ENCODE results near the gene TMEM242. TPM values are rescaled to one million over a fixed set of nuclear protein-coding genes. Genes with fewer than 3 reads are reported as not detected.

Gene TMEM242
- total and polyA plus RNA-seq, 2 donors (not counting 1 experiment from before 2014, with no cell fraction given), result 6.3 to 24.1 TPM

DNA sequence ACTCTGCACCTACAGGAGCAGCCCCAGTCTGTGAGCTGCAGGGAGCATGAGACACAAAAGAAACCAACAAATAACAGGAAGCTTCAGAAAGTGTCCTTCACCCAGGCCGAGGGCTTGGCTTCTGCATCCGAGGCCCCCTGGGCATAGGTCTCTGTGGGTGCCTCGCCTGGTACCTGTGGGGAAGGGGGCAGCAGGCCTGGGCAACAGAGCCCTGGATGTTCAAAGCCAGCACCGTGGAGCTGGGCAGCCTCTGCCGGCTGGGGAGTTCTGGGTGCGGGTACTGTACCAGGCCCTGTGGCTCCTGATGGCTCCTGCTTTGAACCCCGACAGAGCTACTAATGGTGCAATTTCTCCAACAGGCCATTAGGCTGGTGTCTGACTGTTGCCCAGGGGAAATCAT lies 55.7 kb downstream of the TMEM242 start:
- no peak overlapping the region for H3K4me2 ChIP-seq (replicated peaks; ENCODE audit: low read depth, low read length, poor library complexity, severe bottlenecking)
- no peak overlapping the region for H2AFZ ChIP-seq (ENCODE audit: insufficient read depth, low read depth, low read length, poor library complexity, severe bottlenecking)
- H3K27me3 ChIP-seq (replicated peaks in 1 of 4; ENCODE audit: control extremely low read depth in 1 of 4, control insufficient read depth in 3 of 4, insufficient read depth in 4 of 4, low read length in 3 of 4), result no peaks in the 10 kb centered on the region
- no peak overlapping the region for H3K27ac ChIP-seq (ENCODE audit: low read length in 2 of 2)
- 95% methylated on average over 7 of the region's 7 CpGs for WGBS (ENCODE audit: insufficient coverage)
- H3K79me2 ChIP-seq (ENCODE audit: control insufficient read depth, insufficient read depth, low read length), result no peaks in the 10 kb centered on the region
- intact Hi-C loops (cut with micrococcal nuclease), result no loop called here
- H3K4me1 ChIP-seq (ENCODE audit: control insufficient read depth in 2 of 2, insufficient read depth in 2 of 2, low read length in 2 of 2), result no peaks in the 10 kb centered on the region
- H3K4me3 Mint-ChIP-seq, result no peak overlapping the region
- TF ChIP-seq EZH2 (IDR thresholded peaks at IDR 0.05; ENCODE audit: borderline replicate concordance, insufficient read depth, low read depth, low read length, poor library complexity, severe bottlenecking), result no peak
- TF ChIP-seq, protein P1, sequence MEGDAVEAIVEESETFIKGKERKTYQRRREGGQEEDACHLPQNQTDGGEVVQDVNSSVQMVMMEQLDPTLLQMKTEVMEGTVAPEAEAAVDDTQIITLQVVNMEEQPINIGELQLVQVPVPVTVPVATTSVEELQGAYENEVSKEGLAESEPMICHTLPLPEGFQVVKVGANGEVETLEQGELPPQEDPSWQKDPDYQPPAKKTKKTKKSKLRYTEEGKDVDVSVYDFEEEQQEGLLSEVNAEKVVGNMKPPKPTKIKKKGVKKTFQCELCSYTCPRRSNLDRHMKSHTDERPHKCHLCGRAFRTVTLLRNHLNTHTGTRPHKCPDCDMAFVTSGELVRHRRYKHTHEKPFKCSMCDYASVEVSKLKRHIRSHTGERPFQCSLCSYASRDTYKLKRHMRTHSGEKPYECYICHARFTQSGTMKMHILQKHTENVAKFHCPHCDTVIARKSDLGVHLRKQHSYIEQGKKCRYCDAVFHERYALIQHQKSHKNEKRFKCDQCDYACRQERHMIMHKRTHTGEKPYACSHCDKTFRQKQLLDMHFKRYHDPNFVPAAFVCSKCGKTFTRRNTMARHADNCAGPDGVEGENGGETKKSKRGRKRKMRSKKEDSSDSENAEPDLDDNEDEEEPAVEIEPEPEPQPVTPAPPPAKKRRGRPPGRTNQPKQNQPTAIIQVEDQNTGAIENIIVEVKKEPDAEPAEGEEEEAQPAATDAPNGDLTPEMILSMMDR (IDR thresholded peaks at IDR 0.05), result no peak
- no peaks in the 10 kb centered on the region for H3K36me3 ChIP-seq (replicated peaks in 1 of 2; ENCODE audit: control extremely low read depth in 1 of 2, control insufficient read depth in 1 of 2, extremely low read depth in 1 of 2, insufficient read depth in 2 of 2, low read length in 1 of 2)
- H3K27me3 Mint-ChIP-seq, result peaks cover 4% of the 10 kb centered on the region
- DNase-seq (no peak), ATAC-seq (ENCODE audit: low read depth) (no peak)
- H4K20me1 ChIP-seq (ENCODE audit: control insufficient read depth, insufficient read depth, low read length, poor library complexity, severe bottlenecking), result no peaks in the 10 kb centered on the region
- H3K9me3 ChIP-seq (ENCODE audit: control extremely low read depth in 1 of 3, control insufficient read depth in 2 of 3, insufficient read depth in 1 of 3, low read length in 2 of 3), result peaks cover 0 to 5% (median 0%) of the 10 kb centered on the region in 3 donors
- CTCF ChIA-PET, result no interaction called here
- peaks cover 8% of the 10 kb centered on the region for H3K9me3 Mint-ChIP-seq (ENCODE audit: insufficient read depth)
- POLR2A ChIA-PET, result no interaction called here
- H3K27ac Mint-ChIP-seq, result no peak overlapping the region
- H3K9ac ChIP-seq (ENCODE audit: low read length), result no peak overlapping the region
- no peaks in the 10 kb centered on the region for H3K4me1 Mint-ChIP-seq
- no peak overlapping the region for H3K4me3 ChIP-seq (ENCODE audit: control extremely low read depth in 1 of 5, extremely low read depth in 1 of 5, insufficient read depth in 1 of 5, low read depth in 2 of 5, low read length in 4 of 5)

DNA sequence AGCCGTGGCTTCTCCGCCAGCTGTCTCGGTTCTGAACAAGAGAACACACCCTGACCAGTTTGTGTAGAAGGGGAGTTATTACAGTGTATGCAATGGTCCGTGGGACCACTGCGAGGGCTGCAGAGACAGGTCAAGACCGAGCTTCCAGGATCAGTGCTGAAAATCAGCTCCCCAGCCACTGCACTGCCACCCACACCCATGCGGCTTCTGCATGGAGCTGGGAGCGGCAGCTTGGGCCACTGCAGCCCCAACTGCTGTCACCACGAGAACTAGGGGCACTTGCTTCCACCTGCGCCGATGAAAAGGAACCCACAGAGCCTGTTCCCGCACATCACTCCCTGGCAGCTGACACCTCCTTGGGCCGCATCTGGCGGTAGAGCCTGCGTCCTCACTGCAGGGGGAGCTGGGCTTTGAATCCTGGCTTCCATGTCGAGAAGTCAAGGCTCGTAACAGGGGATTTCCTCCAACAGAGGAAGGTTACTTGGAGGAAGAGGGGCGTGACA lies 56.2 kb downstream of the TMEM242 start:
- no peak for DNase-seq
- Mint-ChIP-seq H3K27me3 (peaks cover 4% of the 10 kb centered on the region), H3K27ac (no peak overlapping the region), H3K9me3 (ENCODE audit: insufficient read depth) (peaks cover 8% of the 10 kb centered on the region), H3K4me1 (no peaks in the 10 kb centered on the region), H3K4me3 (no peak overlapping the region)
- TF ChIP-seq, protein P1 (IDR thresholded peaks at IDR 0.05), result no peak
- TF ChIP-seq EZH2 (IDR thresholded peaks at IDR 0.05; ENCODE audit: borderline replicate concordance, insufficient read depth, low read depth, low read length, poor library complexity, severe bottlenecking), result no peak
- ATAC-seq (ENCODE audit: low read depth), result no peak
- WGBS (ENCODE audit: insufficient coverage), result 96% methylated on average over 13 of the region's 18 CpGs
- H4K20me1 ChIP-seq (ENCODE audit: control insufficient read depth, insufficient read depth, low read length, poor library complexity, severe bottlenecking), result no peaks in the 10 kb centered on the region
- H3K4me3 ChIP-seq (ENCODE audit: control extremely low read depth in 1 of 5, extremely low read depth in 1 of 5, insufficient read depth in 1 of 5, low read depth in 2 of 5, low read length in 4 of 5), result no peak overlapping the region
- ChIA-PET POLR2A (no interaction called here), CTCF (no interaction called here)
- H3K79me2 ChIP-seq (ENCODE audit: control insufficient read depth, insufficient read depth, low read length), result no peaks in the 10 kb centered on the region
- H3K4me1 ChIP-seq (ENCODE audit: control insufficient read depth in 2 of 2, insufficient read depth in 2 of 2, low read length in 2 of 2), result no peaks in the 10 kb centered on the region
- H2AFZ ChIP-seq (ENCODE audit: insufficient read depth, low read depth, low read length, poor library complexity, severe bottlenecking), result no peak overlapping the region
- no peaks in the 10 kb centered on the region for H3K36me3 ChIP-seq (replicated peaks in 1 of 2; ENCODE audit: control extremely low read depth in 1 of 2, control insufficient read depth in 1 of 2, extremely low read depth in 1 of 2, insufficient read depth in 2 of 2, low read length in 1 of 2)
- intact Hi-C loops (cut with micrococcal nuclease), result no loop called here
- no peaks in the 10 kb centered on the region for H3K27me3 ChIP-seq (replicated peaks in 1 of 4; ENCODE audit: control extremely low read depth in 1 of 4, control insufficient read depth in 3 of 4, insufficient read depth in 4 of 4, low read length in 3 of 4)
- H3K4me2 ChIP-seq (replicated peaks; ENCODE audit: low read depth, low read length, poor library complexity, severe bottlenecking), result no peak overlapping the region
- peaks cover 0 to 5% (median 0%) of the 10 kb centered on the region in 3 donors for H3K9me3 ChIP-seq (ENCODE audit: control extremely low read depth in 1 of 3, control insufficient read depth in 2 of 3, insufficient read depth in 1 of 3, low read length in 2 of 3)
- H3K27ac ChIP-seq (ENCODE audit: low read length in 2 of 2), result no peak overlapping the region
- H3K9ac ChIP-seq (ENCODE audit: low read length), result no peak overlapping the region
